B cell (primary cell): ENCODE results near the gene VHLL. TPM values are rescaled to one million over a fixed set of nuclear protein-coding genes. Genes with fewer than 3 reads are reported as not detected.

Source experiments
- ATAC-seq: fragments of 200-7000 bp; cut with Tn5 transposase; one replicate; pipeline ENCODE4 v1.10.0; 2021; ENCODE audit warnings: low read depth, mild to moderate bottlenecking, moderate number of reproducible peaks, moderate library complexity
- CTCF ChIA-PET: fragments of 350-600 bp; sonication (Branson Sonifier 250); formaldehyde crosslinking; loops from one replicate; lab custom pipeline; 2021; ENCODE audit warnings: antibody characterized with exemption, inconsistent platforms; lab: Charles Lee
- POLR2A ChIA-PET: fragments of 350-600 bp; sonication (Branson Sonifier 250); formaldehyde crosslinking; loops from one replicate; lab custom pipeline; 2021; ENCODE audit warnings: antibody characterized with exemption; lab: Charles Lee
- DNase-seq: peaks from one replicate; pipeline ENCODE4 v3.0.0; 2013
- H2AFZ ChIP-seq: 2 replicates; pipeline ENCODE4 v1.6.1; 2012; ENCODE audit warnings: mild to moderate bottlenecking, low read depth, low read length; ENCODE audit not compliant: insufficient read depth, poor library complexity, severe bottlenecking
- H3K27ac ChIP-seq, 2 donors: 1 replicate in 1 of 2; 2 replicates in 1 of 2; pipeline ENCODE4 v1.5.1; 2012 to 2013; ENCODE audit warnings: low read length in 2 of 2, mild to moderate bottlenecking in 2 of 2, moderate library complexity in 1 of 2
- H3K27me3 ChIP-seq, 4 experiments: fragments of 200-600 bp in 1 of 4; sonication (generic) in 1 of 4; replicated peaks in 1 of 4; 1 replicate in 2 of 4; 2 replicates in 2 of 4; pipeline versions ENCODE4 v1.6.1 to v1.7.0; 2013 to 2016; ENCODE audit warnings: low read length in 3 of 4, mild to moderate bottlenecking in 2 of 4, mixed read lengths in 1 of 4, moderate library complexity in 1 of 4; ENCODE audit not compliant: insufficient read depth in 4 of 4, control insufficient read depth in 3 of 4; ENCODE audit errors: control extremely low read depth in 1 of 4
- H3K36me3 ChIP-seq, 2 experiments: replicated peaks in 1 of 2; 1 replicate in 1 of 2; 2 replicates in 1 of 2; pipeline versions ENCODE4 v1.6.1 to v1.7.1; 2013; ENCODE audit warnings: low read length in 1 of 2; ENCODE audit not compliant: insufficient read depth in 2 of 2, control insufficient read depth in 1 of 2; ENCODE audit errors: control extremely low read depth in 1 of 2, extremely low read depth in 1 of 2
- H3K4me1 ChIP-seq, 2 donors: fragments of 200-600 bp in 1 of 2; sonication (generic) in 1 of 2; 1 replicate in 1 of 2; 2 replicates in 1 of 2; pipeline versions ENCODE4 v1.5.1 to v1.6.1; 2013 to 2017; ENCODE audit warnings: low read length in 2 of 2; ENCODE audit not compliant: control insufficient read depth in 2 of 2, insufficient read depth in 2 of 2
- H3K4me2 ChIP-seq: replicated peaks from 2 replicates; pipeline ENCODE3; 2012; ENCODE audit warnings: mild to moderate bottlenecking, low read depth, low read length; ENCODE audit not compliant: poor library complexity, severe bottlenecking
- H3K4me3 ChIP-seq, 5 experiments: fragments of 200-600 bp in 1 of 5; sonication (generic) in 1 of 5; 1 replicate in 3 of 5; 2 replicates in 2 of 5; pipeline versions ENCODE4 v1.5.1 to v1.7.0; 2011 to 2016; ENCODE audit warnings: low read length in 4 of 5, mild to moderate bottlenecking in 4 of 5, low read depth in 2 of 5, control low read depth in 1 of 5, moderate library complexity in 1 of 5; ENCODE audit not compliant: insufficient read depth in 1 of 5; ENCODE audit errors: control extremely low read depth in 1 of 5, extremely low read depth in 1 of 5
- H3K79me2 ChIP-seq: fragments of 200-600 bp; sonication (generic); one replicate; pipeline ENCODE4 v1.6.0; 2016; ENCODE audit warnings: low read length; ENCODE audit not compliant: control insufficient read depth, insufficient read depth
- H3K9ac ChIP-seq: fragments of 200-600 bp; sonication (generic); 2 replicates; pipeline ENCODE4 v1.6.1; 2017; ENCODE audit warnings: mild to moderate bottlenecking, low read length, moderate library complexity
- H3K9me3 ChIP-seq, 3 donors: one replicate each; pipeline versions ENCODE4 v1.6.1 to v1.7.1; 2013; ENCODE audit warnings: low read length in 2 of 3; ENCODE audit not compliant: control insufficient read depth in 2 of 3, insufficient read depth in 1 of 3; ENCODE audit errors: control extremely low read depth in 1 of 3
- H4K20me1 ChIP-seq: 2 replicates; pipeline ENCODE4 v1.6.0; 2012; ENCODE audit warnings: mild to moderate bottlenecking, low read length; ENCODE audit not compliant: insufficient read depth, control insufficient read depth, poor library complexity, severe bottlenecking
- H3K27ac Mint-ChIP-seq: one replicate; pipeline ENCODE4 v1.8.0; 2021; ENCODE audit warnings: mixed read lengths
- H3K27me3 Mint-ChIP-seq: one replicate; pipeline ENCODE4 v1.8.0; 2021; ENCODE audit warnings: mixed read lengths
- H3K4me1 Mint-ChIP-seq: one replicate; pipeline ENCODE4 v1.8.0; 2021; ENCODE audit warnings: mixed read lengths
- H3K4me3 Mint-ChIP-seq: one replicate; pipeline ENCODE4 v1.8.0; 2021; ENCODE audit warnings: mixed read lengths
- H3K9me3 Mint-ChIP-seq: one replicate; pipeline ENCODE4 v1.8.0; 2022; ENCODE audit warnings: mixed read lengths; ENCODE audit not compliant: insufficient read depth
- EZH2 ChIP-seq: IDR thresholded peaks from 2 replicates; pipeline ENCODE4 v1.6.1; 2012; ENCODE audit warnings: borderline replicate concordance, low read depth, mild to moderate bottlenecking, moderate library complexity, low read length; ENCODE audit not compliant: insufficient read depth, poor library complexity, severe bottlenecking
- WGBS: methylation state at CpG from one replicate; pipeline ENCODE4 v1.1.5; 2013; ENCODE audit warnings: missing lambda C conversion rate; ENCODE audit not compliant: insufficient coverage; 5-methylcytosine and 5-hydroxymethylcytosine counted together
- intact Hi-C: fragments of 100-400 bp; cut with micrococcal nuclease; formaldehyde crosslinking; loops from one replicate; pipeline ENCODE4 v1.10.0; 2022
- polyA plus RNA-seq: library from polyadenylated mRNA; depleted of rRNA; stranded (reverse); fragments of >200 nt; gene quantifications from 2 replicates; pipeline ENCODE4 v1.2.3, GENCODE V29; 2012
- total RNA-seq, 2 donors: library from RNA; stranded (reverse); fragments of 120-200 nt in 1 of 2; gene quantifications; 1 replicate in 1 of 2; 2 replicates in 1 of 2; pipeline versions ENCODE4 v1.2.3 to v1.2.4, GENCODE V29; 2013 to 2022
- TF ChIP-seq, protein P1 (sequence below): fragments of 200-600 bp; IDR thresholded peaks from one replicate; pipeline ENCODE4 v1.8.0; 2022; ENCODE audit warnings: antibody characterized with exemption, mild to moderate bottlenecking

VHLL gene
- total and polyA plus RNA-seq, 2 donors (not counting 1 experiment from before 2014, with no cell fraction given), result 0.36 TPM; not detected in 1

GRCh38 chr1:156293098-156293434, 6.0 kb downstream of the VHLL start:
- H3K4me1 ChIP-seq, result peaks cover 12 to 20% of the 10 kb centered on the region in 2 donors
- no peak overlapping the region for H3K27ac Mint-ChIP-seq
- no peak for DNase-seq
- no peak overlapping the region for H3K27ac ChIP-seq
- no peak overlapping the region for H3K4me2 ChIP-seq
- peaks cover 20% of the 10 kb centered on the region for H3K4me1 Mint-ChIP-seq
- no peaks in the 10 kb centered on the region for H3K9me3 ChIP-seq
- peaks cover 0 to 2% (median 0%) of the 10 kb centered on the region in 4 experiments for H3K27me3 ChIP-seq
- peaks cover 10% of the 10 kb centered on the region for H3K79me2 ChIP-seq
- no peaks in the 10 kb centered on the region for H4K20me1 ChIP-seq
- no peaks in the 10 kb centered on the region for H3K27me3 Mint-ChIP-seq
- H3K36me3 ChIP-seq, result peaks cover 0 to 4% of the 10 kb centered on the region in 2 experiments
- CTCF ChIA-PET, result no interaction called here
- intact Hi-C loops, result loop anchor here (5.0 kb wide), 1 partner anchor 289 kb away; no protein-coding TSS in a partner anchor
- no peak overlapping the region for H2AFZ ChIP-seq
- 96% methylated on average over 6 of the region's 8 CpGs for WGBS
- ATAC-seq, result no peak
- TF ChIP-seq EZH2, result no peak
- TF ChIP-seq, protein P1, sequence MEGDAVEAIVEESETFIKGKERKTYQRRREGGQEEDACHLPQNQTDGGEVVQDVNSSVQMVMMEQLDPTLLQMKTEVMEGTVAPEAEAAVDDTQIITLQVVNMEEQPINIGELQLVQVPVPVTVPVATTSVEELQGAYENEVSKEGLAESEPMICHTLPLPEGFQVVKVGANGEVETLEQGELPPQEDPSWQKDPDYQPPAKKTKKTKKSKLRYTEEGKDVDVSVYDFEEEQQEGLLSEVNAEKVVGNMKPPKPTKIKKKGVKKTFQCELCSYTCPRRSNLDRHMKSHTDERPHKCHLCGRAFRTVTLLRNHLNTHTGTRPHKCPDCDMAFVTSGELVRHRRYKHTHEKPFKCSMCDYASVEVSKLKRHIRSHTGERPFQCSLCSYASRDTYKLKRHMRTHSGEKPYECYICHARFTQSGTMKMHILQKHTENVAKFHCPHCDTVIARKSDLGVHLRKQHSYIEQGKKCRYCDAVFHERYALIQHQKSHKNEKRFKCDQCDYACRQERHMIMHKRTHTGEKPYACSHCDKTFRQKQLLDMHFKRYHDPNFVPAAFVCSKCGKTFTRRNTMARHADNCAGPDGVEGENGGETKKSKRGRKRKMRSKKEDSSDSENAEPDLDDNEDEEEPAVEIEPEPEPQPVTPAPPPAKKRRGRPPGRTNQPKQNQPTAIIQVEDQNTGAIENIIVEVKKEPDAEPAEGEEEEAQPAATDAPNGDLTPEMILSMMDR, result no peak
- no peak overlapping the region for H3K9ac ChIP-seq
- H3K4me3 Mint-ChIP-seq, result no peak overlapping the region
- POLR2A ChIA-PET, result no interaction called here
- H3K4me3 ChIP-seq, result no peak overlapping the region
- H3K9me3 Mint-ChIP-seq, result no peaks in the 10 kb centered on the region

DNA sequence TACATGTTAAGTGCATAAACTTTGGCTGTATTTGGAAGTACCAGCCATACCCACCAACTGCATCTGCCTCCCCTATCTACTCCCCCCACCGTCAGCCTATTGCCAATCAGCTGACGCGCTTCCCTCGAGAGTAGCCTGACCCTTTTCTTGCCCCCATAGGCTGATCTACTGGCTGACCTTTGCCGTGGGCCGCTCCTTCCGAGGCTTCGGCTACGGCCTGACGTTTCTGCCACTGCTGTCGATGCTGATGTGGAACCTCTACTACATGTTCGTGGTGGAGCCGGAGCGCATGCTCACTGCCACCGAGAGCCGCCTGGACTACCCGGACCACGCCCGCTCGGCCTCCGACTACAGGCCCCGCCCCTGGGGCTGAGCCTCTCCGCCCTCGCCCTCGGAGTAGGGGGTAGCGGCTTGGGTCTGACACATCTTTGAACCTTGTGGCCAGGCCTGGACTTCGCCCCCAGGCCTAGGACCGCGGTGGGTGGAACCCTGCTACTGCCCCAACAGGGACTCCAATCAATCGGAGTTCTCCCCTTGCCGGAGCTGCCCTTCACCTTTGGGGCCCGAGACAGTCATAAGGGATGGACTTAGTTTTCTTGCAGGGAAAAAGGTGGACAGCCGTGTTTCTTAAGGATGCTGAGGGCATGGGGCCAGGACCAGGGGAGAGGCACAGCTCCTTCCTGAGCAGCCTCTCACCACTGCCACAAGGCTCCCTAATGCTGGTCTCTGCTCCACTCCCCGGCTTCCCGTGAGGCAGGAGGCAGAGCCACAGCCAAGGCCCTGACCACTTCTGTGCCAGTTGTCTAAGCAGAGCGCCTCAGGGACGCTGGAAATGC, 7.7 kb downstream of the VHLL start:
- CTCF ChIA-PET, result interaction anchor here (0.5 to 1.0 kb wide), 2 partner anchors 28 to 37 kb away, joined by 3 read pairs; no protein-coding TSS in a partner anchor
- Histone ChIP-seq H3K79me2 (peaks cover 10% of the 10 kb centered on the region), H4K20me1 (no peaks in the 10 kb centered on the region), H3K9ac (peak overlapping the region; percentile 47), H3K4me2 (peak overlapping the region; percentile 56), H3K27me3 (peaks cover 0 to 2% (median 0%) of the 10 kb centered on the region in 4 experiments), H2AFZ (peak overlapping the region; percentile 48), H3K9me3 (no peaks in the 10 kb centered on the region), H3K36me3 (peaks cover 0 to 4% of the 10 kb centered on the region in 2 experiments), H3K4me1 (peaks cover 12 to 20% of the 10 kb centered on the region in 2 donors), H3K4me3 (peak overlapping the region in 2 of 5 experiments; percentile 30 to 34), H3K27ac (peak overlapping the region in 1 of 2 donors; percentile 25)
- H3K27me3 Mint-ChIP-seq, result no peaks in the 10 kb centered on the region
- 49% methylated on average over 36 of the region's 37 CpGs for WGBS
- TF ChIP-seq EZH2, result no peak
- TF ChIP-seq, protein P1, result no peak
- DNase-seq (peak; percentile 61), ATAC-seq (peak; percentile 83)
- POLR2A ChIA-PET, result no interaction called here
- intact Hi-C loops, result loop anchor here (5.0 kb wide), 1 partner anchor 291 kb away; no protein-coding TSS in a partner anchor
- H3K27ac Mint-ChIP-seq, result peak overlapping the region; percentile 84
- H3K4me3 Mint-ChIP-seq, result peak overlapping the region; percentile 85
- H3K9me3 Mint-ChIP-seq, result no peaks in the 10 kb centered on the region
- peaks cover 20% of the 10 kb centered on the region for H3K4me1 Mint-ChIP-seq
